IMR-90 (cell line): Measurements from ENCODE around the gene RASGRP4. TPM values are rescaled to one million over a fixed set of nuclear protein-coding genes. Genes with fewer than 3 reads are reported as not detected.

Source experiments
- ATAC-seq: fragments of 200-7000 bp; cut with Tn5 transposase; 2 replicates; pipeline ENCODE4 v1.9.1; 2020; ENCODE audit warnings: low read depth, mild to moderate bottlenecking, moderate library complexity
- BruUV-seq: library from RNA; stranded (reverse); fragments of 400-500 nt; replicated peaks from 2 replicates; lab custom pipeline; 2021; lab: Mats Ljungman, UMichigan
- CTCF ChIA-PET: fragments of 300-600 bp; formaldehyde crosslinking; extraction: SDS; loops from one replicate; lab custom pipeline; 2021; ENCODE audit warnings: antibody characterized with exemption; lab: Yijun Ruan, JAX
- POLR2A ChIA-PET: fragments of 300-600 bp; sonication (Branson Sonifier 250); formaldehyde crosslinking; loops from one replicate; lab custom pipeline; 2022; ENCODE audit warnings: antibody characterized with exemption; ENCODE audit not compliant: unreplicated experiment; lab: Charles Lee
- DNase-seq: peaks from one replicate; pipeline ENCODE4 v3.0.0; 2013
- H2AFZ ChIP-seq: replicated peaks from 2 replicates; pipeline ENCODE3; 2013; ENCODE audit warnings: low read length, mild to moderate bottlenecking; ENCODE audit not compliant: poor library complexity
- H2AK5ac ChIP-seq: 2 replicates; pipeline ENCODE4 v1.6.1; 2013; ENCODE audit warnings: low read depth, low read length, inconsistent platforms
- H2AK9ac ChIP-seq: replicated peaks from 2 replicates; pipeline ENCODE3; 2013; ENCODE audit warnings: mild to moderate bottlenecking, low read depth, low read length, moderate library complexity; ENCODE audit not compliant: poor library complexity
- H2BK120ac ChIP-seq: 2 replicates; pipeline ENCODE4 v1.6.1; 2013; ENCODE audit warnings: low read depth, low read length, inconsistent platforms
- H2BK15ac ChIP-seq: 3 replicates; pipeline ENCODE4 v1.6.1; 2013; ENCODE audit warnings: low read depth, low read length, inconsistent platforms
- H2BK20ac ChIP-seq: 2 replicates; pipeline ENCODE4 v1.6.1; 2013; ENCODE audit warnings: low read depth, mild to moderate bottlenecking, inconsistent platforms, low read length, moderate library complexity
- H2BK5ac ChIP-seq: 2 replicates; pipeline ENCODE4 v1.6.1; 2013; ENCODE audit warnings: mild to moderate bottlenecking, low read depth, low read length, inconsistent platforms; ENCODE audit not compliant: poor library complexity, severe bottlenecking
- H3K14ac ChIP-seq: replicated peaks from 2 replicates; pipeline ENCODE4 v1.6.1; 2013; ENCODE audit warnings: low read depth, low read length, inconsistent platforms
- H3K18ac ChIP-seq: 2 replicates; pipeline ENCODE4 v1.6.1; 2013; ENCODE audit warnings: low read depth, low read length, control low read depth
- H3K23ac ChIP-seq: 2 replicates; pipeline ENCODE4 v1.6.1; 2013; ENCODE audit warnings: low read depth, low read length, inconsistent platforms
- H3K27ac ChIP-seq: 2 replicates; pipeline ENCODE4 v1.5.1; 2013; ENCODE audit warnings: mild to moderate bottlenecking, control low read depth, low read length; ENCODE audit not compliant: insufficient read depth
- H3K27me3 ChIP-seq: 2 replicates; pipeline ENCODE4 v1.6.1; 2013; ENCODE audit warnings: low read length; ENCODE audit not compliant: control insufficient read depth, insufficient read depth
- H3K36me3 ChIP-seq: 2 replicates; pipeline ENCODE4 v1.6.1; 2013; ENCODE audit warnings: low read length, mixed read lengths; ENCODE audit not compliant: control insufficient read depth, insufficient read depth
- H3K4ac ChIP-seq: 2 replicates; pipeline ENCODE4 v1.6.1; 2013; ENCODE audit warnings: low read depth, low read length, inconsistent platforms
- H3K4me1 ChIP-seq: 2 replicates; pipeline ENCODE4 v1.6.1; 2013; ENCODE audit warnings: low read length, mixed read lengths; ENCODE audit not compliant: control insufficient read depth, insufficient read depth
- H3K4me2 ChIP-seq: 2 replicates; pipeline ENCODE4 v1.6.1; 2013; ENCODE audit warnings: low read depth, mild to moderate bottlenecking, control low read depth, low read length, moderate library complexity
- H3K4me3 ChIP-seq: 2 replicates; pipeline ENCODE4 v1.5.1; 2013; ENCODE audit warnings: low read depth, mild to moderate bottlenecking, control low read depth, low read length, moderate library complexity; ENCODE audit not compliant: insufficient read depth
- H3K56ac ChIP-seq: 2 replicates; pipeline ENCODE4 v1.6.1; 2013; ENCODE audit warnings: low read length, inconsistent platforms; ENCODE audit not compliant: insufficient read depth; ENCODE audit errors: extremely low read depth
- H3K79me1 ChIP-seq, 2 experiments: 2 replicates each; pipeline ENCODE4 v1.6.1; 2013; ENCODE audit warnings: low read length in 2 of 2, inconsistent platforms in 1 of 2, low read depth in 1 of 2
- H3K9ac ChIP-seq: 2 replicates; pipeline ENCODE4 v1.6.1; 2013; ENCODE audit warnings: low read depth, low read length, control low read depth
- H3K9me1 ChIP-seq: 2 replicates; pipeline ENCODE4 v1.6.1; 2013; ENCODE audit warnings: low read length, inconsistent platforms; ENCODE audit not compliant: insufficient read depth
- H3K9me3 ChIP-seq: 2 replicates; pipeline ENCODE4 v1.6.1; 2013; ENCODE audit warnings: low read length; ENCODE audit not compliant: control insufficient read depth, insufficient read depth
- H4K20me1 ChIP-seq: 2 replicates; pipeline ENCODE4 v1.6.1; 2013; ENCODE audit warnings: low read length, inconsistent platforms; ENCODE audit not compliant: insufficient read depth
- H4K5ac ChIP-seq: 2 replicates; pipeline ENCODE4 v1.6.1; 2013; ENCODE audit warnings: mild to moderate bottlenecking, low read depth, low read length, control low read depth
- H4K8ac ChIP-seq, 2 experiments: 2 replicates each; pipeline ENCODE4 v1.6.1; 2013; ENCODE audit warnings: low read depth in 2 of 2, low read length in 2 of 2, control low read depth in 1 of 2, inconsistent platforms in 1 of 2
- H4K91ac ChIP-seq: 2 replicates; pipeline ENCODE4 v1.6.1; 2013; ENCODE audit warnings: low read depth, low read length, inconsistent platforms; ENCODE audit not compliant: insufficient read depth
- RCOR1 ChIP-seq: IDR thresholded peaks from 2 replicates; pipeline ENCODE4 v1.6.1; 2012; ENCODE audit warnings: mild to moderate bottlenecking, low read length, improper control_type of control experiment; ENCODE audit not compliant: insufficient replicate concordance
- USF2 ChIP-seq: fragments of 150-350 bp; IDR thresholded peaks from 2 replicates; pipeline ENCODE4 v1.6.1; 2017; ENCODE audit warnings: mild to moderate bottlenecking, antibody characterized with exemption, low read length, low read depth
- WGBS, 2 experiments: methylation state at CpG; one replicate each; pipeline versions ENCODE4 v1.1.5 to v1.1.7; 2013; ENCODE audit warnings: missing lambda C conversion rate in 2 of 2; ENCODE audit not compliant: insufficient read length in 1 of 2; ENCODE audit errors: extremely low coverage in 2 of 2; 5-methylcytosine and 5-hydroxymethylcytosine counted together
- dilution Hi-C: fragments of 300-500 bp; cut with HindIII; formaldehyde crosslinking; loops from one replicate; pipeline ENCODE4 v1.14.3; 2018; ENCODE audit warnings: low sequenced_read_pairs; ENCODE audit not compliant: unreplicated experiment
- in situ Hi-C: fragments of 300-500 bp; cut with MboI; formaldehyde crosslinking; loops from 3 replicates; pipeline ENCODE4 v1.14.3; 2019; ENCODE audit warnings: low sequenced_read_pairs, inconsistent platforms, mixed read lengths
- intact Hi-C: fragments of 100-400 bp; cut with micrococcal nuclease; formaldehyde crosslinking; loops from 2 replicates; pipeline ENCODE4 v1.10.0; 2022
- polyA plus RNA-seq, 3 experiments: library from polyadenylated mRNA; depleted of rRNA; stranded (reverse); fragments of >200 nt; gene quantifications; 2 replicates each; pipeline ENCODE4 v1.2.3, GENCODE V29; 2012; ENCODE audit warnings: low replicate concordance in 1 of 3
- total RNA-seq: library from RNA; depleted of rRNA; stranded (reverse); fragments of >200 nt; gene quantifications from 2 replicates; pipeline ENCODE4 v1.2.3, GENCODE V29; 2012

Gene RASGRP4
- total and polyA plus RNA-seq, 2 of the 4 experiments (the other 2 are of a cell fraction) = not detected

GRCh38 chr19:38442736-38443135, 16.7 kb upstream of the RASGRP4 start:
- BruUV-seq = no TSS peak
- Histone ChIP-seq H4K20me1 (no peaks in the 10 kb centered on the region), H4K8ac (no peak overlapping the region), H3K9me3 (no peaks in the 10 kb centered on the region), H3K9ac (no peak overlapping the region), H3K4me3 (no peak overlapping the region), H2BK20ac (no peak overlapping the region), H4K5ac (no peak overlapping the region), H3K4me1 (no peaks in the 10 kb centered on the region), H3K56ac (no peak overlapping the region), H2AK9ac (no peak overlapping the region), H3K4me2 (no peak overlapping the region), H3K27me3 (peaks cover 5% of the 10 kb centered on the region; the same call in 1 of the 2 replicates), H2BK120ac (no peak overlapping the region), H3K79me1 (no peaks in the 10 kb centered on the region), H2BK5ac (no peak overlapping the region), H2BK15ac (no peak overlapping the region), H3K18ac (no peak overlapping the region), H2AK5ac (no peak overlapping the region), H3K36me3 (no peaks in the 10 kb centered on the region), H3K14ac (no peak overlapping the region), H3K4ac (no peak overlapping the region), H3K27ac (no peak overlapping the region), H3K9me1 (no peaks in the 10 kb centered on the region), H4K91ac (no peak overlapping the region), H3K23ac (no peak overlapping the region), H2AFZ (no peak overlapping the region)
- DNase-seq = no peak
- in situ Hi-C loops (no loop called here), intact Hi-C loops (no loop called here), dilution Hi-C loops (no loop called here)
- no peak for TF ChIP-seq USF2
- no peak for TF ChIP-seq RCOR1
- ChIA-PET POLR2A (no interaction called here), CTCF (no interaction called here)
- no peak for ATAC-seq
- 100% methylated on average over 1 of the region's 9 CpGs; no CpG with 5 or more reads in 1 of the 2 experiments for WGBS, 2 experiments
